GM12878 (cell line): ENCODE measurements around the gene SCN5A. TPM values are rescaled to one million over a fixed set of nuclear protein-coding genes. Genes with fewer than 3 reads are reported as not detected.

Source experiments
- ATAC-seq: fragments of 200-7000 bp; cut with Tn5 transposase; 3 replicates; pipeline ENCODE4 v1.9.1; 2020; ENCODE audit warnings: mild to moderate bottlenecking, moderate library complexity
- BruUV-seq: library from RNA; stranded (reverse); fragments of 400-500 nt; replicated peaks from 2 replicates; lab custom pipeline; 2021; lab: Mats Ljungman, UMichigan
- CTCF ChIA-PET: fragments of 300-600 bp; sonication (Branson Sonifier 250); formaldehyde crosslinking; extraction: SDS; loops from one replicate; lab custom pipeline; 2021; ENCODE audit warnings: inconsistent platforms; lab: Yijun Ruan, JAX
- POLR2A ChIA-PET: fragments of 350-600 bp; formaldehyde crosslinking; extraction: SDS; loops from one replicate; lab custom pipeline; 2021; ENCODE audit warnings: inconsistent platforms; lab: Charles Lee
- RAD21 ChIA-PET: fragments of 300-600 bp; sonication (Branson Sonifier 250); formaldehyde crosslinking; loops from one replicate; lab custom pipeline; 2023; ENCODE audit warnings: antibody characterized with exemption; ENCODE audit not compliant: unreplicated experiment; lab: Charles Lee
- SMC1A ChIA-PET: fragments of 300-600 bp; sonication (Branson Sonifier 250); formaldehyde crosslinking; loops from one replicate; lab custom pipeline; 2023; ENCODE audit not compliant: unreplicated experiment, uncharacterized antibody; lab: Charles Lee
- DNase-seq: peaks from one replicate; pipeline ENCODE4 v3.0.0-alpha.2; 2011; ENCODE audit warnings: low read depth, low spot score
- FAIRE-seq: peaks from 3 replicates; lab custom pipeline; 2011; peaks lifted over from hg19 to GRCh38; lab: Jason Lieb, UNC
- H2AFZ ChIP-seq: 2 replicates; pipeline ENCODE4 v1.6.0; 2011; ENCODE audit warnings: low read depth, low read length, control low read depth; ENCODE audit not compliant: control insufficient read depth
- H3K27ac ChIP-seq: 2 replicates; pipeline ENCODE4 v1.5.1; 2011; ENCODE audit warnings: control low read depth; ENCODE audit not compliant: control insufficient read depth, insufficient read depth
- H3K27me3 ChIP-seq, 2 experiments: replicated peaks in 1 of 2; 2 replicates each; pipeline versions ENCODE4 v1.6.0 to v1.6.1; 2011; ENCODE audit warnings: low read length in 1 of 2; ENCODE audit not compliant: control insufficient read depth in 2 of 2, insufficient read depth in 2 of 2
- H3K36me3 ChIP-seq, 2 experiments: 2 replicates each; pipeline ENCODE4 v1.5.1; 2011; ENCODE audit warnings: low read length in 1 of 2; ENCODE audit not compliant: control insufficient read depth in 2 of 2, insufficient read depth in 2 of 2
- H3K4me1 ChIP-seq: 2 replicates; pipeline ENCODE4 v1.6.1; 2011; ENCODE audit warnings: mild to moderate bottlenecking, low read length, moderate library complexity, mixed read lengths; ENCODE audit not compliant: control insufficient read depth, insufficient read depth
- H3K4me2 ChIP-seq: 2 replicates; pipeline ENCODE4 v1.6.0; 2011; ENCODE audit warnings: control low read depth; ENCODE audit not compliant: control insufficient read depth, insufficient read depth
- H3K4me3 ChIP-seq: fragments of 200-600 bp; sonication (generic); 2 replicates; pipeline ENCODE4 v1.5.1; 2016
- H3K79me2 ChIP-seq: 2 replicates; pipeline ENCODE4 v1.6.0; 2011; ENCODE audit warnings: low read length; ENCODE audit not compliant: control insufficient read depth, insufficient read depth
- H3K9ac ChIP-seq: 2 replicates; pipeline ENCODE4 v1.8.0; 2011; ENCODE audit warnings: low read length, control low read depth, mixed read lengths; ENCODE audit not compliant: control insufficient read depth, insufficient read depth
- H3K9me3 ChIP-seq: replicated peaks from 3 replicates; pipeline ENCODE4 v1.5.1; 2011; ENCODE audit warnings: mild to moderate bottlenecking, low read length; ENCODE audit not compliant: control insufficient read depth, insufficient read depth
- H4K20me1 ChIP-seq: 2 replicates; pipeline ENCODE4 v1.6.0; 2011; ENCODE audit not compliant: control insufficient read depth, insufficient read depth
- ATF3 ChIP-seq: IDR thresholded peaks from 2 replicates; pipeline ENCODE4 v1.6.1; 2011; ENCODE audit warnings: low read depth, mild to moderate bottlenecking, low read length, moderate library complexity, borderline replicate concordance; ENCODE audit errors: extremely low read depth
- CBX5 ChIP-seq: sonication (generic); IDR thresholded peaks from 2 replicates; pipeline ENCODE4 v1.6.1; 2016; ENCODE audit warnings: low read depth, moderate library complexity, mild to moderate bottlenecking, inconsistent platforms
- ESRRA ChIP-seq: IDR thresholded peaks from 2 replicates; pipeline ENCODE4 v1.6.1; 2012; ENCODE audit warnings: mild to moderate bottlenecking, low read length, improper control_type of control experiment
- GABPA ChIP-seq: IDR thresholded peaks from 2 replicates; pipeline ENCODE4 v1.6.1; 2014; ENCODE audit warnings: antibody characterized with exemption, low read depth, mild to moderate bottlenecking, inconsistent platforms
- MAX ChIP-seq: IDR thresholded peaks from 2 replicates; pipeline ENCODE4 v1.6.1; 2012; ENCODE audit warnings: low read depth, low read length, improper control_type of control experiment
- MEF2A ChIP-seq: IDR thresholded peaks from 2 replicates; pipeline ENCODE4 v1.6.1; 2011; ENCODE audit warnings: low read depth, mild to moderate bottlenecking, low read length, moderate library complexity; ENCODE audit not compliant: insufficient read depth
- NFIC ChIP-seq: IDR thresholded peaks from 2 replicates; pipeline ENCODE4 v1.6.1; 2012; ENCODE audit warnings: low read depth, mild to moderate bottlenecking, inconsistent platforms, low read length, moderate library complexity
- NR2C2 ChIP-seq: IDR thresholded peaks from 2 replicates; pipeline ENCODE4 v1.6.1; 2011; ENCODE audit warnings: borderline replicate concordance, low read depth; ENCODE audit not compliant: control insufficient read depth, insufficient read length
- POLR2AphosphoS5 ChIP-seq: IDR thresholded peaks from 2 replicates; pipeline ENCODE4 v1.6.1; 2011; ENCODE audit warnings: mild to moderate bottlenecking, low read length, inconsistent platforms
- REST ChIP-seq: IDR thresholded peaks from 2 replicates; pipeline ENCODE4 v1.6.1; 2012; ENCODE audit warnings: mild to moderate bottlenecking, low read depth, low read length
- SPI1 ChIP-seq: IDR thresholded peaks from 2 replicates; pipeline ENCODE4 v1.6.1; 2011; ENCODE audit warnings: low read depth, mild to moderate bottlenecking, low read length, moderate library complexity, borderline replicate concordance; ENCODE audit not compliant: insufficient read depth
- STAT3 ChIP-seq: IDR thresholded peaks from 2 replicates; pipeline ENCODE4 v1.6.1; 2011; ENCODE audit warnings: low read depth, low read length, improper control_type of control experiment
- TBL1XR1 ChIP-seq: IDR thresholded peaks from 2 replicates; pipeline ENCODE4 v1.6.1; 2012; ENCODE audit warnings: low read depth, low read length, improper control_type of control experiment
- WRNIP1 ChIP-seq: IDR thresholded peaks from 2 replicates; pipeline ENCODE4 v1.6.1; 2011; ENCODE audit warnings: low read depth, low read length, improper control_type of control experiment, borderline replicate concordance
- WGBS: methylation state at CpG from one replicate; pipeline ENCODE4 v1.1.6; 2016; ENCODE audit warnings: low lambda C conversion rate; ENCODE audit not compliant: insufficient replicate concordance, insufficient coverage; ENCODE audit errors: missing lambda C conversion rate; 5-methylcytosine and 5-hydroxymethylcytosine counted together
- in situ Hi-C: fragments of 300-500 bp; cut with MboI; formaldehyde crosslinking; loops from 9 replicates; pipeline ENCODE4 v1.14.3; 2018; ENCODE audit warnings: mixed read lengths
- intact Hi-C: fragments of 100-400 bp; cut with micrococcal nuclease; formaldehyde crosslinking; loops from one replicate; pipeline ENCODE4 v1.14.2; 2022; ENCODE audit not compliant: unreplicated experiment
- polyA plus RNA-seq, 11 experiments: library from polyadenylated mRNA; depleted of rRNA in 4 of 11; unstranded in 6 of 11; stranded (reverse) in 5 of 11; fragments of >200 nt; fragmentation: Nextera tagmentation in 4 of 11; fragmentation: Illumina TruSeq in 1 of 11; extraction: Ambion mirVana in 4 of 11; extraction: Trizol in 1 of 11; gene quantifications; 1 replicate in 1 of 11; 2 replicates in 10 of 11; pipeline versions ENCODE4 v1.2.1 to v1.2.3, GENCODE V29; 2011 to 2016; ENCODE audit warnings: inconsistent platforms in 2 of 11, missing spikeins in 2 of 11, low read depth in 1 of 11
- total RNA-seq, 4 experiments: library from RNA; depleted of rRNA in 3 of 4; stranded (reverse); fragments of >200 nt in 3 of 4; fragmentation: Illumina TruSeq in 1 of 4; extraction: Trizol in 1 of 4; gene quantifications; 2 replicates each; pipeline versions ENCODE4 v1.2.1 to v1.2.3, GENCODE V29; 2013 to 2021

Gene SCN5A
- total and polyA plus RNA-seq, 10 of the 15 experiments (the other 5 are each of a cell fraction or from before 2014, with no cell fraction given) = not detected

- intact Hi-C loops = no loop called here
- no peak overlapping the region for H3K9ac ChIP-seq
- no peaks in the 10 kb centered on the region for H3K9me3 ChIP-seq
- RAD21 ChIA-PET = no interaction called here
- FAIRE-seq (no peak), ATAC-seq (no peak), DNase-seq (no peak)
- TF ChIP-seq WRNIP1 = no peak
- TF ChIP-seq NFIC = no peak
- TF ChIP-seq STAT3 = no peak
- no peak for TF ChIP-seq POLR2AphosphoS5
- no peak for TF ChIP-seq SPI1
- TF ChIP-seq TBL1XR1 = no peak
- TF ChIP-seq REST = no peak
- no peak for TF ChIP-seq GABPA
- no peak for TF ChIP-seq ESRRA
- no peak for TF ChIP-seq CBX5
- no peak for TF ChIP-seq MEF2A
- TF ChIP-seq NR2C2 = no peak
- no peak for TF ChIP-seq MAX
- no peak for TF ChIP-seq ATF3
- H3K79me2 ChIP-seq = no peaks in the 10 kb centered on the region
- H3K4me2 ChIP-seq = no peak overlapping the region
- WGBS = 39% methylated on average over 2 of the region's 2 CpGs
- no peak overlapping the region for H3K4me3 ChIP-seq
- H3K27me3 ChIP-seq = no peaks in the 10 kb centered on the region; a peak in 1 of 4 replicates
- no peaks in the 10 kb centered on the region for H3K36me3 ChIP-seq
- no peaks in the 10 kb centered on the region for H3K4me1 ChIP-seq
- SMC1A ChIA-PET = no interaction called here
- H4K20me1 ChIP-seq = no peaks in the 10 kb centered on the region
- no peak overlapping the region for H2AFZ ChIP-seq
- H3K27ac ChIP-seq = no peak overlapping the region
- no TSS peak for BruUV-seq
- CTCF ChIA-PET = no interaction called here
- in situ Hi-C loops = no loop called here
- POLR2A ChIA-PET = no interaction called here
Measured at GRCh38 chr3:38599886-38600285, 49.6 kb downstream of the SCN5A start.
